GM23338 (cell line): ENCODE data around the gene PRMT3. TPM values are rescaled to one million over a fixed set of nuclear protein-coding genes. Genes with fewer than 3 reads are reported as not detected.

ENCODE experiments used
- ATAC-seq: fragments of 200-7000 bp; cut with Tn5 transposase; 3 replicates; pipeline ENCODE4 v1.9.1; 2020
- DNase-seq: peaks from one replicate; pipeline ENCODE4 v3.0.0-alpha.2; 2015; ENCODE audit warnings: low spot score
- H2AFZ ChIP-seq: fragments of 200-600 bp; sonication (generic); 2 replicates; pipeline ENCODE4 v1.8.0; 2016; ENCODE audit warnings: antibody characterized with exemption, mild to moderate bottlenecking, moderate library complexity
- H3F3A ChIP-seq: fragments of 200-600 bp; sonication (generic); replicated peaks from 2 replicates; pipeline ENCODE4 v1.8.0; 2017; ENCODE audit warnings: antibody characterized with exemption, mixed run types, low read depth
- H3K27ac ChIP-seq: fragments of 200-600 bp; sonication (generic); 2 replicates; pipeline ENCODE4 v1.6.1; 2016; ENCODE audit warnings: low read depth
- H3K27me3 ChIP-seq: fragments of 200-600 bp; sonication (generic); 2 replicates; pipeline ENCODE4 v1.8.0; 2016; ENCODE audit warnings: mild to moderate bottlenecking, mixed run types, moderate library complexity; ENCODE audit not compliant: insufficient read depth
- H3K36me3 ChIP-seq: fragments of 200-600 bp; sonication (generic); 2 replicates; pipeline ENCODE4 v1.8.0; 2016; ENCODE audit warnings: mild to moderate bottlenecking; ENCODE audit not compliant: insufficient read depth
- H3K4me1 ChIP-seq: fragments of 200-600 bp; sonication (generic); 2 replicates; pipeline ENCODE4 v1.8.0; 2016; ENCODE audit warnings: mild to moderate bottlenecking, moderate library complexity; ENCODE audit not compliant: insufficient read depth
- H3K4me2 ChIP-seq: fragments of 200-600 bp; sonication (generic); 2 replicates; pipeline ENCODE4 v1.7.1; 2017; ENCODE audit warnings: mixed run types
- H3K4me3 ChIP-seq: fragments of 200-600 bp; sonication (generic); 2 replicates; pipeline ENCODE4 v1.6.1; 2016; ENCODE audit warnings: mixed run types
- H3K79me2 ChIP-seq: fragments of 200-600 bp; sonication (generic); replicated peaks from 2 replicates; pipeline ENCODE4 v1.8.0; 2017; ENCODE audit warnings: mild to moderate bottlenecking; ENCODE audit not compliant: insufficient read depth
- H3K9me2 ChIP-seq: fragments of 200-600 bp; sonication (generic); 2 replicates; pipeline ENCODE4 v1.8.0; 2017; ENCODE audit not compliant: insufficient read depth
- H4K20me1 ChIP-seq: fragments of 200-600 bp; sonication (generic); replicated peaks from 2 replicates; pipeline ENCODE4 v1.8.0; 2017; ENCODE audit warnings: mild to moderate bottlenecking; ENCODE audit not compliant: insufficient read depth
- H3K27ac Mint-ChIP-seq: 2 replicates; pipeline ENCODE4 v1.8.0; 2020; ENCODE audit warnings: inconsistent platforms, mild to moderate bottlenecking, moderate library complexity, mixed read lengths
- H3K27me3 Mint-ChIP-seq: 3 replicates; pipeline ENCODE4 v1.8.0; 2022; ENCODE audit warnings: low read depth, mild to moderate bottlenecking, moderate library complexity, mixed read lengths, inconsistent platforms; ENCODE audit not compliant: insufficient read depth, poor library complexity
- H3K36me3 Mint-ChIP-seq: 3 replicates; pipeline ENCODE4 v1.8.0; 2021; ENCODE audit warnings: low read depth, mild to moderate bottlenecking, inconsistent platforms, moderate library complexity, mixed read lengths
- H3K4me1 Mint-ChIP-seq: 3 replicates; pipeline ENCODE4 v1.8.0; 2020; ENCODE audit warnings: mild to moderate bottlenecking, inconsistent platforms, mixed read lengths
- H3K4me3 Mint-ChIP-seq: 3 replicates; pipeline ENCODE4 v1.8.0; 2021; ENCODE audit warnings: moderate library complexity, mild to moderate bottlenecking, inconsistent platforms, mixed read lengths
- H3K9me3 Mint-ChIP-seq: 3 replicates; pipeline ENCODE4 v1.8.0; 2020; ENCODE audit warnings: moderate library complexity, mild to moderate bottlenecking, inconsistent platforms, mixed read lengths
- CREB1 ChIP-seq: fragments of 250-450 bp; sonication (Bioruptor Pico); IDR thresholded peaks from 2 replicates; pipeline ENCODE4 v1.5.0; 2020; ENCODE audit warnings: low read depth, mild to moderate bottlenecking, moderate library complexity
- EZH2 ChIP-seq: fragments of 200-600 bp; sonication (generic); IDR thresholded peaks from one replicate; pipeline ENCODE4 v1.8.0; 2017; ENCODE audit warnings: antibody characterized with exemption, mild to moderate bottlenecking, low read depth; ENCODE audit not compliant: unreplicated experiment
- EZH2phosphoT487 ChIP-seq: fragments of 200-600 bp; sonication (generic); IDR thresholded peaks from one replicate; pipeline ENCODE4 v1.8.1; 2018; ENCODE audit warnings: antibody characterized with exemption; ENCODE audit not compliant: unreplicated experiment
- JUNB ChIP-seq: IDR thresholded peaks from one replicate; pipeline ENCODE4 v1.6.1; 2016; ENCODE audit warnings: antibody characterized with exemption; ENCODE audit not compliant: unreplicated experiment
- NANOG ChIP-seq: IDR thresholded peaks from 2 replicates; pipeline ENCODE4 v1.6.1; 2016; ENCODE audit warnings: antibody characterized with exemption, borderline replicate concordance
- POLR2AphosphoS5 ChIP-seq: IDR thresholded peaks from 2 replicates; pipeline ENCODE4 v1.6.1; 2016; ENCODE audit warnings: antibody characterized with exemption, low read depth
- REST ChIP-seq: IDR thresholded peaks from one replicate; pipeline ENCODE4 v1.6.1; 2018; ENCODE audit warnings: antibody characterized with exemption; ENCODE audit not compliant: unreplicated experiment
- ZNF331 ChIP-seq: fragments of 250-450 bp; sonication (Bioruptor Pico); IDR thresholded peaks from 2 replicates; pipeline ENCODE4 v1.5.0; 2020; ENCODE audit warnings: low read depth, mild to moderate bottlenecking, moderate library complexity
- ZNF462 ChIP-seq: fragments of 250-450 bp; sonication (Bioruptor Pico); IDR thresholded peaks from 2 replicates; pipeline ENCODE4 v1.5.0; 2020; ENCODE audit warnings: mild to moderate bottlenecking, moderate library complexity
- polyA plus RNA-seq: library from polyadenylated mRNA; unstranded; fragments of >200 nt; fragmentation: Nextera tagmentation; extraction: Ambion mirVana; gene quantifications from 2 replicates; pipeline ENCODE4 v1.2.1, GENCODE V29; 2016
- total RNA-seq: library from RNA; depleted of rRNA; stranded (reverse); fragments of >200 nt; shearing (Covaris generic); gene quantifications from 2 replicates; pipeline ENCODE4 v1.2.3, GENCODE V29; 2014
- TF ChIP-seq, protein P1 (sequence below), 2 experiments: fragments of 200-600 bp in 1 of 2; sonication (generic) in 1 of 2; conservative IDR thresholded peaks; 2 replicates each; pipeline versions ENCODE4 v1.5.1 to v1.6.1; 2016 to 2017; ENCODE audit warnings: antibody characterized with exemption in 2 of 2, low read depth in 2 of 2, mild to moderate bottlenecking in 2 of 2, moderate library complexity in 1 of 2
- TF ChIP-seq, protein P2 (sequence below): IDR thresholded peaks from 2 replicates; pipeline ENCODE4 v1.6.1; 2016; ENCODE audit warnings: antibody characterized with exemption

The PRMT3 gene
- total and polyA plus RNA-seq, 2 experiments from 2014 or later: 19.0 to 35.0 TPM

DNA sequence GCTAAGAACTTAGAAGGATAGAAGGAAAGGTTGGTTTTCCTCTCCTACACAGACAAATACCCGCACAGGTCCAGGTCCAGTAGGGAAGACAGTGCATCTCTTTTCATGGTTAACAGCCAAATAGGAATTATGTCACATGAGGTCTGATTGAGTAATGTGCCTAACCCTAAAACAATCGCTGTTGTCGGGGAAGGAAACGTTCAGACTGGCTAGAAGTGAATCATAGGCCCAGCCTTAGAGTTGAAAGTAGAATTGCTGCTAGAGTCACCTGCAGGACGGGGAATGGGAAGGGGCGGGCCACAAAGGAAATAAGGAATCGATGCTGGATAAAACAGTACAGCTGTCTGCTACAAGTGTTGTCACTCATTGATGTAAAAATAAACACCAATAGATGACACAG is 36.4 kb upstream of the PRMT3 start:
- Histone ChIP-seq H3K27ac (no peak overlapping the region), H3K4me3 (no peak overlapping the region), H3K36me3 (no peaks in the 10 kb centered on the region), H4K20me1 (no peaks in the 10 kb centered on the region), H3K4me2 (no peak overlapping the region), H2AFZ (no peak overlapping the region), H3F3A (no peaks in the 10 kb centered on the region), H3K79me2 (no peaks in the 10 kb centered on the region), H3K4me1 (no peaks in the 10 kb centered on the region), H3K27me3 (no peaks in the 10 kb centered on the region; the same call in 1 of the 2 replicates), H3K9me2 (no peaks in the 10 kb centered on the region)
- Mint-ChIP-seq H3K4me1 (no peaks in the 10 kb centered on the region), H3K36me3 (no peaks in the 10 kb centered on the region), H3K9me3 (no peaks in the 10 kb centered on the region), H3K4me3 (no peak overlapping the region), H3K27me3 (no peaks in the 10 kb centered on the region), H3K27ac (no peak overlapping the region)
- TF ChIP-seq NANOG (no peak), REST (no peak), CREB1 (CRISPR knock-in tag) (no peak), JUNB (no peak), ZNF462 (no peak), POLR2AphosphoS5 (no peak), EZH2 (no peak), ZNF331 (CRISPR knock-in tag) (no peak), EZH2phosphoT487 (no peak)
- TF ChIP-seq, protein P1, sequence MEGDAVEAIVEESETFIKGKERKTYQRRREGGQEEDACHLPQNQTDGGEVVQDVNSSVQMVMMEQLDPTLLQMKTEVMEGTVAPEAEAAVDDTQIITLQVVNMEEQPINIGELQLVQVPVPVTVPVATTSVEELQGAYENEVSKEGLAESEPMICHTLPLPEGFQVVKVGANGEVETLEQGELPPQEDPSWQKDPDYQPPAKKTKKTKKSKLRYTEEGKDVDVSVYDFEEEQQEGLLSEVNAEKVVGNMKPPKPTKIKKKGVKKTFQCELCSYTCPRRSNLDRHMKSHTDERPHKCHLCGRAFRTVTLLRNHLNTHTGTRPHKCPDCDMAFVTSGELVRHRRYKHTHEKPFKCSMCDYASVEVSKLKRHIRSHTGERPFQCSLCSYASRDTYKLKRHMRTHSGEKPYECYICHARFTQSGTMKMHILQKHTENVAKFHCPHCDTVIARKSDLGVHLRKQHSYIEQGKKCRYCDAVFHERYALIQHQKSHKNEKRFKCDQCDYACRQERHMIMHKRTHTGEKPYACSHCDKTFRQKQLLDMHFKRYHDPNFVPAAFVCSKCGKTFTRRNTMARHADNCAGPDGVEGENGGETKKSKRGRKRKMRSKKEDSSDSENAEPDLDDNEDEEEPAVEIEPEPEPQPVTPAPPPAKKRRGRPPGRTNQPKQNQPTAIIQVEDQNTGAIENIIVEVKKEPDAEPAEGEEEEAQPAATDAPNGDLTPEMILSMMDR (conservative IDR thresholded peaks at IDR 0.05; ENCODE audit: low read depth in 2 of 2): no peak
- TF ChIP-seq, protein P2, sequence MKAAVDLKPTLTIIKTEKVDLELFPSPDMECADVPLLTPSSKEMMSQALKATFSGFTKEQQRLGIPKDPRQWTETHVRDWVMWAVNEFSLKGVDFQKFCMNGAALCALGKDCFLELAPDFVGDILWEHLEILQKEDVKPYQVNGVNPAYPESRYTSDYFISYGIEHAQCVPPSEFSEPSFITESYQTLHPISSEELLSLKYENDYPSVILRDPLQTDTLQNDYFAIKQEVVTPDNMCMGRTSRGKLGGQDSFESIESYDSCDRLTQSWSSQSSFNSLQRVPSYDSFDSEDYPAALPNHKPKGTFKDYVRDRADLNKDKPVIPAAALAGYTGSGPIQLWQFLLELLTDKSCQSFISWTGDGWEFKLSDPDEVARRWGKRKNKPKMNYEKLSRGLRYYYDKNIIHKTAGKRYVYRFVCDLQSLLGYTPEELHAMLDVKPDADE: no peak
- DNase-seq (no peak), ATAC-seq (no peak)
